Mammary epithelial cell (primary cell): ENCODE data around the gene OPRM1.

Source experiments
- EZH2 ChIP-seq: IDR thresholded peaks from 2 replicates; pipeline ENCODE4 v1.6.1; 2012; ENCODE audit warnings: low read length, inconsistent platforms, borderline replicate concordance
- TF ChIP-seq, protein P1 (sequence below), 2 donors: IDR thresholded peaks in 1 of 2; conservative IDR thresholded peaks in 1 of 2; 2 replicates each; pipeline ENCODE4 v1.5.1; 2011 to 2012; ENCODE audit warnings: inconsistent platforms in 2 of 2, low read length in 2 of 2, mild to moderate bottlenecking in 2 of 2, control low read depth in 1 of 2, low read depth in 1 of 2; ENCODE audit not compliant: insufficient read depth in 1 of 2; ENCODE audit errors: extremely low read depth in 1 of 2

DNA sequence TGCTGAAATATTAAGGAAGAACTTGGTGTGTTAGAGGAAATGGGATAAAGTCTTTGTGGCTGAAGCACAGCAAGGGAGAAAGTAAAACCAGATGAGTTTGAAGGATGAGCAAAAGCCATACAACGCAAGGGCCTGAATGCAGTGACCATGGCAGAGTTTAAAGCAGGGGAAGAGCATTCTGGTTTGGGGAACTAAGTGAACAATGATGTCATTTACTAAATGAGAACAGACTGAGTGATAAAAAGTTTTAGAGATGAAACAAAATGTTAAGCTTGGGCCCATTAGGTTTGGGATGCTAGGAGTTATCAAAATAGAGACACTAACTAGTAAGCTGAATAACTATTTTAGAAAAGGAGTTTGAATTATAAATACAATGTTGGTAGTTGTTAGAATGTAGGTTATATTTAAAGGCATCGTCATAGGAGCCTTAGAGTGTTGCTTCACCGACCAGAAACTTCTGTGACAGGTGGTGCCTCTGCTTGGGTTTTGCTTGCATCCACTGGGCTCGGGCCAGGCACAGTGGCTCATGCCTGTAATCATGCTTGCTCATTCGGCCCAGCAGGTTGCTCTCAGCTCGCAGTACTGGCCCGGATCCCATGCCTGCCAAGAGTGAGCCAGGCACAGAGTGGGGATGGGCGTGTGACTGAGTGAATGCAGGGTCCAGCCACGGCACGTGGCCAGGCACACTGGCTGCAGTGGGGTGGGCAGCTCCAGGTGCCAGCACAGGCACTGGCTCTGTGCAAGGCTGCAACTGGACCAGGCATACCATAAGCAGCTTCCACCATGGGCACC is 37.4 kb upstream of the OPRM1 start:
- TF ChIP-seq, protein P1, sequence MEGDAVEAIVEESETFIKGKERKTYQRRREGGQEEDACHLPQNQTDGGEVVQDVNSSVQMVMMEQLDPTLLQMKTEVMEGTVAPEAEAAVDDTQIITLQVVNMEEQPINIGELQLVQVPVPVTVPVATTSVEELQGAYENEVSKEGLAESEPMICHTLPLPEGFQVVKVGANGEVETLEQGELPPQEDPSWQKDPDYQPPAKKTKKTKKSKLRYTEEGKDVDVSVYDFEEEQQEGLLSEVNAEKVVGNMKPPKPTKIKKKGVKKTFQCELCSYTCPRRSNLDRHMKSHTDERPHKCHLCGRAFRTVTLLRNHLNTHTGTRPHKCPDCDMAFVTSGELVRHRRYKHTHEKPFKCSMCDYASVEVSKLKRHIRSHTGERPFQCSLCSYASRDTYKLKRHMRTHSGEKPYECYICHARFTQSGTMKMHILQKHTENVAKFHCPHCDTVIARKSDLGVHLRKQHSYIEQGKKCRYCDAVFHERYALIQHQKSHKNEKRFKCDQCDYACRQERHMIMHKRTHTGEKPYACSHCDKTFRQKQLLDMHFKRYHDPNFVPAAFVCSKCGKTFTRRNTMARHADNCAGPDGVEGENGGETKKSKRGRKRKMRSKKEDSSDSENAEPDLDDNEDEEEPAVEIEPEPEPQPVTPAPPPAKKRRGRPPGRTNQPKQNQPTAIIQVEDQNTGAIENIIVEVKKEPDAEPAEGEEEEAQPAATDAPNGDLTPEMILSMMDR (conservative IDR thresholded peaks at IDR 0.05 in 1 of 2, IDR thresholded peaks at IDR 0.05 in 1 of 2; ENCODE audit: extremely low read depth in 1 of 2, insufficient read depth in 1 of 2, low read depth in 1 of 2, low read length in 2 of 2): no peak
- TF ChIP-seq EZH2: no peak
